Nephron progenitor cell (in vitro differentiated cells): ENCODE results near the gene SDHA.

Source experiments
- DNase-seq: peaks from one replicate; pipeline ENCODE4 v3.0.0; 2021
- H3K27ac Mint-ChIP-seq: 2 replicates; pipeline ENCODE4 v1.8.0; 2021; ENCODE audit warnings: mild to moderate bottlenecking, moderate library complexity, mixed read lengths
- H3K27me3 Mint-ChIP-seq: 2 replicates; pipeline ENCODE4 v1.8.0; 2021; ENCODE audit warnings: mild to moderate bottlenecking, low read depth, mixed read lengths; ENCODE audit not compliant: poor library complexity
- H3K36me3 Mint-ChIP-seq: 2 replicates; pipeline ENCODE4 v1.8.0; 2021; ENCODE audit warnings: low read depth, mixed read lengths
- H3K4me1 Mint-ChIP-seq: 2 replicates; pipeline ENCODE4 v1.8.0; 2021; ENCODE audit warnings: mixed read lengths
- H3K4me3 Mint-ChIP-seq: 2 replicates; pipeline ENCODE4 v1.8.0; 2021; ENCODE audit warnings: mild to moderate bottlenecking, moderate library complexity, mixed read lengths
- H3K9me3 Mint-ChIP-seq: 2 replicates; pipeline ENCODE4 v1.8.0; 2021; ENCODE audit warnings: mild to moderate bottlenecking, moderate library complexity, mixed read lengths
- CTCF ChIP-seq: fragments of 200-600 bp; sonication (generic); IDR thresholded peaks from 2 replicates; pipeline ENCODE4 v1.5.0; 2021; ENCODE audit warnings: antibody characterized with exemption

Gene SDHA

DNA sequence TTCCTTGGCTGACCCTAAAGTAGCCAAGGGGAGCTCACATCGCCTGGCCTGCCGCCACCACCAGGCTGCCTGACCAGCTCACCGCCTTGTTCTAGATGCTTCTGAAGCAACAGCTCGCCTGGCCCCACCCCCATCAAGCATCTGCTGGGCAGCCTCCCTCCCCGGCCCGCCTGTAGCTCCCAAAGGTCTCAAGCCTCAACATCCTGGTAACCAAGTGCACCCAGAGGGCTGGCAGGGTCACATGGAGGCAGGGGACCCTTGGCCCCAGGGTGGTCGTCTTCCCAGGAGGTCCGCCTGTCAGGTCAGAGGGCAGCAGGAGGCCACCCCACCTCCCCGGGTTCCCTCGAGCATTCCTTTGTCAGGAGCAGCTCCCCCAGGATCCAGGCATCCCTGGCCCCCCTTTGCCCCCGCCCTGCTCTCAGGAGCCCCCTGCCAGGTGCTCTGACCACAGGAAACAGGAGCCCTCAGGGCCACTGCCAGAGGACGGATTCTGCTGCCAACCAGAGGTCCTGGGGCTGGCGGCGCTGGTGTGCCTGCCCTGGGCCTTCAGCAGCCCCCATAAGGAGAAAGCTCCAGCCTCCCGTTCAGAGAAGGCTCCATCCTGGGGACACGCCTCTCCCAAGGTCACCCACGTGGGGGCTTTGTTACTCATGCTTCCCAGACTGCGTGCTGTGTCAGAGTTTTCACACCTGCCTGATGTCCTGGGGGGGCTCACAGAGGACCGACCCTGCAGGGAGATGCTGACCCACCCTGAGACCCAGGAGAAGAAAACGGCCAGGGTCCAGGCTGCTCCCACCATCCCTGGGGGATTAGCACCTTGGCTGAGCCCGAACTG, 30.3 kb upstream of the SDHA start:
- no peak for DNase-seq
- no peaks in the 10 kb centered on the region for H3K36me3 Mint-ChIP-seq
- peaks cover 24% of the 10 kb centered on the region for H3K4me1 Mint-ChIP-seq
- H3K9me3 Mint-ChIP-seq = no peaks in the 10 kb centered on the region
- H3K27me3 Mint-ChIP-seq = peaks cover 5% of the 10 kb centered on the region
- TF ChIP-seq CTCF = no peak
- H3K4me3 Mint-ChIP-seq = no peak overlapping the region
- H3K27ac Mint-ChIP-seq = no peak overlapping the region

DNA sequence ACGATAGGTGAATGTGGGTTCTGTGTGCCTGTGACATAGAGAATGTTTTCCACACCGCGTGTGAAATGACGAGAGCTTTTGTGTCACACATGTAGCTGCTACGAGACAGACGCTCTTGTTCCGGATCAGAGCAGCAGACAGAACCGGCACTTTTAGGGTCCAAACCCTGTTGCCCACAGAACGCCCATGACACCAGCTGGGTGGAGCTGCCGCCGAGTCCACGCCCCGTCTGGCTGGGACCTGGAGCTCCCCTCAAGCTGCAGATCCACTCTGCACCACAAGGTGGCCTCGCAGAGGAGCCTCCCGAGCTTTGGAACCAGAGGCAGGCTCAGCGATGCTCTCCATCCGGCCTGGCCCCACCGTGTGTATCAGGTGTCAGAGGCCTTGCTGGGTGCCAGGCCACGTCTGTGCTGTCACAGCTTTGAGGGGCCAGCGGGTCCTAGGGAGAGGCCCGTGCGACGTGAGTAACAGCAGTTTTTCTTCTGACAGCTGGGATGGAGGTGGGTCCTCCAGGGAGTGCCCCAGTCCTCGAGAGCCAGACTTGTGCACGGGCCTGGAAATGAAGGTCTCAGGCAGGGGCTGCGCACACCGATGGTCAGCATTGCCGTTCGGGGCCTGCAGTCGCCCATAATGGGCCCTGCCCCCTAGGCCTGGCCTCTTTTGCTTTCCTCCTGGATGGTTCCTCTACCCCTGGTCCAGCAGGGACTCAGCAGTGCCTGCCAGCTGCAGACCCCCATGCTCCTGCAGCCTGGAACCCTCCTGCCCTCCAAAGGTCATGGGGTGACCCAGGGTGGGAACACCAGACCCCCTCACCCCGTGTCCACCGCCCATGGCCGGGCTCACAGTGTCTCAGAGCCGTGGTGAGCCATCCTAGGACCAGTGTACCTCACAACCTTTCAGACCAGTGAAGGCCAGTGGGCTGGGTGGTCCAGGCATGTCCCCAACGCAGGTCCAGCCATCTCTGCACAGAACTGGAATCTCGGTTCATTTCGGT, 29.3 kb upstream of the SDHA start:
- H3K4me1 Mint-ChIP-seq = peaks cover 24% of the 10 kb centered on the region
- peak; percentile 94 for DNase-seq
- H3K4me3 Mint-ChIP-seq = no peak overlapping the region

DNA sequence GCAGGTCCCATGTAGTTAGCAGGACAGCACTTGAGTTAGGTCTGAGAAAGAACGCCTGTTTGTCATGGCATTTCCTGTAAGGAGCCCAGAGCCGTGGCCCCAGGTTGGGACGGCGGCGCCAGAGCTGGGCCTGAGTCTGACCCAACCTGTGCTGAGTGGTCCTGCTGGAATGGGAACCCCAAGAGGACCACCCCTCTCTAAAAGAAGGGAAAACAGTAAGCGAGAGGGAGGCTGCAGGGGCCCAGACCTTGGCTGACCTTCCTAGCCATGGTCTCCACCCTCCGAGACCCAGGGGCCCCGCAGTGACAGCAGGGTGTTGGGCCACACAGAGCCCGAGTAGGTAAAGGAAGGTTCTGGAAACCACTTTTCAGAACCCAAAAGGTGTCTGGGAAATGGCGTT, 28.6 kb upstream of the SDHA start:
- H3K27me3 Mint-ChIP-seq = peaks cover 5% of the 10 kb centered on the region
- no peak overlapping the region for H3K4me3 Mint-ChIP-seq
- H3K4me1 Mint-ChIP-seq = peaks cover 24% of the 10 kb centered on the region
- no peak for TF ChIP-seq CTCF
- DNase-seq = no peak
- no peak overlapping the region for H3K27ac Mint-ChIP-seq
- H3K9me3 Mint-ChIP-seq = no peaks in the 10 kb centered on the region
- H3K36me3 Mint-ChIP-seq = no peaks in the 10 kb centered on the region

More for the DNA sequence above, 29.3 kb upstream of the SDHA start:
- H3K9me3 Mint-ChIP-seq = no peaks in the 10 kb centered on the region
- no peak overlapping the region for H3K27ac Mint-ChIP-seq
- peak; percentile 90 for TF ChIP-seq CTCF
- no peaks in the 10 kb centered on the region for H3K36me3 Mint-ChIP-seq
- H3K27me3 Mint-ChIP-seq = peaks cover 5% of the 10 kb centered on the region

DNA sequence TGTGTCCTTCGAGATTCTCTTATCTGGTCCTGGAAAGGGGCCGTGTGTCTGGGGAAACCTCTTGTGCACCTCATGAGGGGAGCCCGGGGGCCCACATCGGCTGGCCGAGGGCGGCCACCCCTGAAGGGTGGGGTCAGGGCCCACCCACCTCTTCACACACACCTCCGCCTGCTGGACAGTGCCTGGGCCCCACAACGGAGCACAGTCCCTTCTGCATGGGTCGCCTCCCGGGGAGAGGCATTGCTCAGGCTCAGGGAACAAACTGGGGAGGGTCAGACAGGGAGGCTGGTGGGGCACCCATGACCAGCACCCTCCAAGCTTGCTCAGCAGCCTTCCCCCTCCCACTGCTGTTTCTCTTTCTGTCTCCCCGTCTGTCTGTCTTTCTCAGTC, 28.1 kb upstream of the SDHA start:
- no peak for TF ChIP-seq CTCF
- Mint-ChIP-seq H3K36me3 (no peaks in the 10 kb centered on the region), H3K4me1 (peaks cover 24% of the 10 kb centered on the region), H3K9me3 (no peaks in the 10 kb centered on the region), H3K4me3 (peak overlapping the region; percentile 50), H3K27ac (no peak overlapping the region), H3K27me3 (peaks cover 5% of the 10 kb centered on the region)
- DNase-seq = no peak

- H3K4me3 Mint-ChIP-seq = peak overlapping the region; percentile 50
- H3K36me3 Mint-ChIP-seq = no peaks in the 10 kb centered on the region
- H3K27ac Mint-ChIP-seq = no peak overlapping the region
- no peaks in the 10 kb centered on the region for H3K9me3 Mint-ChIP-seq
- peaks cover 29% of the 10 kb centered on the region for H3K4me1 Mint-ChIP-seq
- peaks cover 9% of the 10 kb centered on the region for H3K27me3 Mint-ChIP-seq
- no peak for DNase-seq
- no peak for TF ChIP-seq CTCF
Observed at GRCh38 chr5:190366-191035, 27.6 kb upstream of the SDHA start.
